Loucy (cell line): Measurements from ENCODE around the gene SIGLEC15.

Source experiments
- EZH2phosphoT487 ChIP-seq: fragments of 200-600 bp; IDR thresholded peaks from 2 replicates; pipeline ENCODE4 v1.6.1; 2018; ENCODE audit warnings: antibody characterized with exemption, mild to moderate bottlenecking, moderate library complexity, borderline replicate concordance
- TF ChIP-seq, protein P1 (sequence below): fragments of 200-600 bp; sonication (generic); conservative IDR thresholded peaks from 2 replicates; pipeline ENCODE4 v1.5.1; 2014; ENCODE audit warnings: mild to moderate bottlenecking, antibody characterized with exemption, low read length

DNA sequence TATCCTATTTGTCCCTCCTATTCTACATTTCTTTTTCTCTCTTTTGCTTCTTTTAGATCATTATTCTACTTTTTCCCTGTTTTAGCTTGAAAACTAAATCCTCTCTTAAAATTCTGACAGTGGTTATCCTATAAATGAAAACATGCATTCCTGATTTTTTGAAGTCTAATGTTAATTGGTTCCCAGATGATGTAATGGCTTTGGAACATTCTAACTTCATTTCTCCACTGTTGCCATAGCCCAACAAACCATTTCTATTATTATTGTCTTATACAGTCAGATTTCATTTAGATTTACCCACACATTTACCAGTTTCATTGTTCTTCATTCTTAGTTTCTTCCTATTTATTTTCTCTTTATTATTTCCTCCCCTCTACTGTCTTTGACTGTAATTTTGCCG lies 36.5 kb downstream of the SIGLEC15 start:
- TF ChIP-seq, protein P1, sequence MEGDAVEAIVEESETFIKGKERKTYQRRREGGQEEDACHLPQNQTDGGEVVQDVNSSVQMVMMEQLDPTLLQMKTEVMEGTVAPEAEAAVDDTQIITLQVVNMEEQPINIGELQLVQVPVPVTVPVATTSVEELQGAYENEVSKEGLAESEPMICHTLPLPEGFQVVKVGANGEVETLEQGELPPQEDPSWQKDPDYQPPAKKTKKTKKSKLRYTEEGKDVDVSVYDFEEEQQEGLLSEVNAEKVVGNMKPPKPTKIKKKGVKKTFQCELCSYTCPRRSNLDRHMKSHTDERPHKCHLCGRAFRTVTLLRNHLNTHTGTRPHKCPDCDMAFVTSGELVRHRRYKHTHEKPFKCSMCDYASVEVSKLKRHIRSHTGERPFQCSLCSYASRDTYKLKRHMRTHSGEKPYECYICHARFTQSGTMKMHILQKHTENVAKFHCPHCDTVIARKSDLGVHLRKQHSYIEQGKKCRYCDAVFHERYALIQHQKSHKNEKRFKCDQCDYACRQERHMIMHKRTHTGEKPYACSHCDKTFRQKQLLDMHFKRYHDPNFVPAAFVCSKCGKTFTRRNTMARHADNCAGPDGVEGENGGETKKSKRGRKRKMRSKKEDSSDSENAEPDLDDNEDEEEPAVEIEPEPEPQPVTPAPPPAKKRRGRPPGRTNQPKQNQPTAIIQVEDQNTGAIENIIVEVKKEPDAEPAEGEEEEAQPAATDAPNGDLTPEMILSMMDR = no peak
- TF ChIP-seq EZH2phosphoT487 = no peak
